HG02623 (cell line): ENCODE data around the gene ERMAP.
"Not testable (repeated sequence)": the region's sequence is repeated elsewhere in the genome, so short reads cannot be mapped to it uniquely, and the experiment has no call there.

Source experiments
- ATAC-seq: cut with Tn5 transposase; IDR thresholded peaks from one replicate; pipeline ENCODE4 v1.9.1; 2021; ENCODE audit warnings: moderate library complexity; ENCODE audit not compliant: unreplicated experiment

The ERMAP gene

DNA sequence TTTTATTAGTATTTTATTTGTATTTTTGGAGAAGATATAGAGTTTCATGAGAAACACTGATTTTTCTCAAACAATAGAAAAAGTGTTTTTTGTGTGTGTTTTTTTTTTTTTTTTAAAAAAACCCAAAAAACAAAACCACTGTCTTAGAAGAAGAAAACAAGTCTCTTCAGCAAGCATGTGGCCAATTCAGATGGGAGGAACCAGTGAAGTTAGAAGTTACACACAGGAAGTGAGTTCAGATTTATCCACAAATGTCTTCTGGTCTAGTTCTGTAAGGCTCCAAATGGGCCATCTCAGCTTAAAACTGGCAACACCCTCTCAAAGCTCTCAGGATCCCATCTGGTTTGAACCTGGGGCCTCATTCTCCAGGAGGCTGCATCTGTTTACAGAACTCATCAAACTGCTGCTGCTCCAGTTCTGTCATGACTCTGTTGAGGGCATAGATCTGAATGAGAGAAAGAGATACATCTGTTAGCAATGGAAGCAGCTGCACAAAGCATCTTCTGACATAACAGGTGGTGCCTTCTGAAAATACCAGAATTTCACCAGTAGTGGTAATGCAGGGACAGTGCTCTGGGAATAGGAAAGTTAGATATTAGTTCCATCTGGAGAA, 9.8 kb upstream of the ERMAP start:
- no peak for ATAC-seq

- not testable (repeated sequence) for ATAC-seq
Measured at GRCh38 chr1:42814815-42815214, 2.1 kb upstream of the ERMAP start.

DNA sequence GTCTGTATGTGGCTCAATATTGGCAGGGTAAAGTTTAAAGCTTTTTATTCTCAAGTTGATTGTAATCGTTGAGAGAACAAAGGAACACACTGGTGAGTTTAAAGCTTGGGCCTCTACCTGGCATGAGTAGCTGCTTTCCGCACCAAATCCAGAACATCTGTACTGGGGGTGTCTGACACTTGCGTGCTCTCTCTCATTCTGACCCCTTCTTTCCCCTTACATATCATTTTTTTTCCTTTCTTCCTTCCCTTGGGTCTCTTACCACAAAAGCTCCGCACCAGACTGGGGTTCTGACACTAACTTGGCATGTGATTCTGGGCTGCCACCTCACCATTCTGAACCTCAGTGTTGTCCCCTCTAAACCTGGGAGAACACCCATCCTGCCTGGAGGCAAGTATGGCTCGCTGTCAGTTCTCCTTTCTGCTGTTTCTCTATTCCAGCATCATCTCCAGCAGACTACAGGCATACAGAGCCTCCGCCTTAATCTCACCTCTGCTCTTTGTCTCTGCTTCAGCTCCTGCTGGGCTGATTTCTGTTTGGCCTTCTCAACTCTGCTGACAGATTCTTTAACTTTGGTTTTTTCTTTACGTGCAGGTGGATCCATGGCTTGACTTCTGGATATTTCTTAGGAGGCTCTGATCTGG, 859 bp upstream of the ERMAP start:
- ATAC-seq: no peak

- ATAC-seq: no peak
Measured at GRCh38 chr1:42817440-42817767, 482 bp downstream of the ERMAP start.

DNA sequence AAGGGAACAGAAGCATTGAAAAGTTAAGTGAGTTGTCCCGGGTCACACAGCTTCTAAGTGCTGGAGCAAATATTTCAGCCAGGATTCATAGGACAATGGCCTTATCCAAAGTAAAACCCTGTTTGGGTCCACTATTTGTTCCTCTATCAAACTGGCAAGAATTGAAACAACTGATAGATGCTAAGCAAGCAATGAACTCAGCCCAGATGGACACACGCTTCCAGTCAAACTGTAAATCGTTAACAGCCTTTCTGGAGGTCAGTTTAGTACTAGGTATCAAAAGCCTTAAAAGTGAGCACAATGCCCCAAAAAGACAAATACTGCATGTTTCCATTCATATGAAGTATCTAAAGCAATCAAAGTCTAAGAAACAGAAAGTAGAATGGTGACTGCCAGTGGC, 1.1 kb downstream of the ERMAP start:
- ATAC-seq: no peak

DNA sequence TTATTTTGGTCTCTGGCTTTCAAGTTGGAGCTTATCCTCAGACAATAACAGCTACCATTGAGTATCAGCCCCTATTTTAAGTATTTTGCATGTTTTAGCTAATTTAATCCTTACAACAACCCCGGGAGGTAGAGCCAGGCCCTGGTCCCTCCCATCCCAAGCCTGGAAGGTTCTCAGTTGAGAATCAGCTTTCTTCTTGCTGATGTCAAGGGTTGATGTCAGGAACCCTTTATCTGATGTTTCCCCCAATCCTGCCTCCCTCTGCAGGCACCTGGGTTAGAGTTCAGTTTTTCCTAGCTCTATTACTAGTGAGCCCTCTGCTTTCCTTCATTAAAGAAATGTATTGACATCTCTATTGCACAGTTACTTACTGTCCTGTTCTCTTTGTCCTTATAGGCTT, 3.9 kb downstream of the ERMAP start:
- no peak for ATAC-seq

- no peak for ATAC-seq
Measured at GRCh38 chr1:42821690-42822089, 4.8 kb downstream of the ERMAP start.

- no peak for ATAC-seq
Measured at GRCh38 chr1:42822800-42823392, 6.0 kb downstream of the ERMAP start.

GRCh38 chr1:42824481-42825035, 7.6 kb downstream of the ERMAP start:
- ATAC-seq: no peak

DNA sequence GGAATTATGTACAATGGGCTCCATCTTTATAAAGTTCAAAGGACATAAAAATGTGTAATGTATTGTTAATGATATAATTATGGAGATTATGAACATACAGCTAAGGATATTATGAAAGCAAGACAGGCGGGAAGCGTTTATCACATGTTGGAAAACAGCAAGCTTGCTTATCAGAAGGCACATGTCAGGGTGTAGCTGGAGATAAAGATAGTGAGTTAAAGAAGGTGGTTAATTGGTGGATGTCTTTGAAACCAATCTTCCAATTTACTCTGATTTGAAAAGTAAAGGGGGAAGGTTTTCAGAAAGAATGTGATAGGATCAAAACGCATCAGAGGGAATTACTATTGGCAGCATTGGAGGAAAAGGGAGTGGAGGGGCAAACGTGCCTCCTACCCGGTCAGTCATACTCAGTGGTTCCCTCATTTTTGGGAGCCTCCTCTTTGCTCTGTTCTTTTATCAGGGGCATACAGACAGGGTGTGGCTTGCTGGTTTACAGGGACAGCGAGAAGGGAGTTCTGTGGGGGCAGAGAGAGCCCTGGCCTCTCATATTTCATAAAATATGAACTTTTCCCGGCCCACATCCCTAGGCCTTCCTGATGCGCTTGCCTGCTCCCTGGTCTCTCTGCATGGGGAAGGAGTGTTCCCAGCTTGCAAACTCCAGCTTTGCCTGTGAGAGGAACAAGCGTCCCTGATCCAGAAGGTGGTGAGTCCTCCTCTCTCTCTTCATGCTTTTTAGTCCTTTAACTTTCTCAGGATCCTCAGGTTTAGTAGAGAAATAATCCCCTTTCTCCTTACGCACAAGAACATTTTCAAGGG, 8.3 kb downstream of the ERMAP start:
- no peak for ATAC-seq

DNA sequence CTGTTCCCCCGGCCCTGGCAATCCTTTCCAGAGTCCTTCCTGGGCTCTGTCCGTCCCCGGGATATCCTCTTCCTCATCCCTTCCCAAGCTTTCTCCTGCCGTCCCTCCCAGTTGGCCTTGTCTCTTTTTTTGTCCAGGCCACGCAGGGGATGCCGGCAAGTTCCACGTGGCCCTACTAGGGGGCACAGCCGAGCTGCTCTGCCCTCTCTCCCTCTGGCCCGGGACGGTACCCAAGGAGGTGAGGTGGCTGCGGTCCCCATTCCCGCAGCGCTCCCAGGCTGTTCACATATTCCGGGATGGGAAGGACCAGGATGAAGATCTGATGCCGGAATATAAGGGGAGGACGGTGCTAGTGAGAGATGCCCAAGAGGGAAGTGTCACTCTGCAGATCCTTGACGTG, 13.7 kb downstream of the ERMAP start:
- ATAC-seq: no peak

DNA sequence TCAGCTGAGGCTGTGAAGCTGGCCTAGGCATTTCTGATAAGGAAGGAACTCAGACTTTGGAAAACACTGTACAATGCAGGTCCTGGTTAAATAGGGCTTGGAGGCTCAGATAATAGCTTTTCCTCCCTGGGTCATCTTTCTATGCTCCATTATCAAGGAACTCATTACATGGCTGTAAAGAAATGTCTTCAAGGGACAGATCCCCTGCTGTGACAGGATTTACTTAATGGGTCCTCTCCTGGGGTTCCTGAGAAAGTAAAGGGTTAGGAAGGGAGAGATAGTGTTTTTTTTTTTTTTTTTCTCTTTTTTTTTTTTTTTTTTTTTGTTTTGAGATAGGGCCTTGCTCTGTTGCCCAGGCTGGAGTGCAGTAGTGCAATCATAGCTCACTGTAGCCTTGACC, 14.4 kb downstream of the ERMAP start:
- ATAC-seq: no peak

- ATAC-seq: no peak
Measured at GRCh38 chr1:42832641-42833240, 15.8 kb downstream of the ERMAP start.

DNA sequence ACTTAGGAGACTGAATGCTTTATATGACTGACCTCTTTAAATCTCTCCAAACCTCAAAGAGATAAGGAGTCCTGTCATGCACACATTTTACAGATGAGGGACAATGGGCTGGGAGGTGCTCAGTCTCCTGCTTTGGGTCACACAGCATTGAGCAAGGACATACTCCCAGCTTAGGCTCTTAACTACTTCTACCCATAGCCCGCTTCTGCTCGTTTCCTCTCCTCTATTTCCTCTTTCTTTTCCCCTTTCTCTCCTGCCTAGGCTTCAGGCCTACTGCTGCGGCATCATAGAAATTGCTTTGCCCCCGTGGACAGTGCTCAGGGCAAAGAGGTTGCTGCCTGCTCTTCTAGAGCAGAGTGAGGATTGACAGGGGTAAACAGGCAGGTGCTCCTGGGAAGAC, 17.1 kb downstream of the ERMAP start:
- ATAC-seq: no peak

DNA sequence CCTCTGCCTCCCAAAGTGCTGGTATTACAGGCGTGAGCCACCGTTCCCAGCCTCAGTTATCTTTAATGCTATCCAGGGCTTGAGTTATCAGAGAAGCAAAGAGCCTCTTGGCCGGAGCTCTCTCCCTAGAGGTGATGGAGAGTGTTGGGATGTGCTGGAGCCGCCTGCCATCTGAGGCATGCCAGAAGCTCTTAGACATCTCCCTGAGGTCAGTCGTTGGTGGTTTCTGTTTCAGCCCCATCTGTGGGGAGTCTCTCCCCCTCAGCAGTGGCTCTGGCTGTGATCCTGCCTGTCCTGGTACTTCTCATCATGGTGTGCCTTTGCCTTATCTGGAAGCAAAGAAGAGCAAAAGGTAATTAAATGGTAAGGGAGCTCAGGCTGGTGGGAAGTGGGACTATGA, 17.9 kb downstream of the ERMAP start:
- ATAC-seq: no peak

GRCh38 chr1:42835422-42835821, 18.5 kb downstream of the ERMAP start:
- no peak for ATAC-seq

- no peak for ATAC-seq
Measured at GRCh38 chr1:42837709-42838108, 20.8 kb downstream of the ERMAP start.

GRCh38 chr1:42838482-42839190, 21.7 kb downstream of the ERMAP start:
- ATAC-seq: no peak

DNA sequence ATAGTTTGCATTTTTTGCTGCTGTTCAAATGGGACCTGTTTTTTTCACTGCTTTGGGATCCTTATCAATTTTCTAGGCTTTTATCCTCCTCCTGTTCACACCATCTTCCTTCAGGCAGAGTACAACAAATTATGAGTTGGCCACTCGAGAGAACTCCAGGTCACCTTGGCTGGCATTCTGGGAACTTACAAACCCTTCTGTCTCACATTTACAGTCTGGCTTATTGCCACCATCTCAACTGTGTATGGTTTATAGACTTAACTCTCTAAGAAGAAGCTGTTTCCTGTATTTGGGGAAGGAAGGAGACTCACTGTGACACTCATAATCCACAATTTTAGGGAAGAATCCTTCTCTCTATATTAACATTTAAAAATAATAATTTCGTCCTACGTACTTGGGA, 24.1 kb downstream of the ERMAP start:
- no peak for ATAC-seq

GRCh38 chr1:42841440-42842147, 24.7 kb downstream of the ERMAP start:
- no peak for ATAC-seq
